ENCODE data around the gene MTHFD2L. TPM values are rescaled to one million over a fixed set of nuclear protein-coding genes. Genes with fewer than 3 reads are reported as not detected.
"Not testable (repeated sequence)": the region's sequence is repeated elsewhere in the genome, so short reads cannot be mapped to it uniquely, and the experiment has no call there.

The MTHFD2L gene
- total RNA-seq, 1 donor from 2014 or later, result 24.7 TPM

DNA sequence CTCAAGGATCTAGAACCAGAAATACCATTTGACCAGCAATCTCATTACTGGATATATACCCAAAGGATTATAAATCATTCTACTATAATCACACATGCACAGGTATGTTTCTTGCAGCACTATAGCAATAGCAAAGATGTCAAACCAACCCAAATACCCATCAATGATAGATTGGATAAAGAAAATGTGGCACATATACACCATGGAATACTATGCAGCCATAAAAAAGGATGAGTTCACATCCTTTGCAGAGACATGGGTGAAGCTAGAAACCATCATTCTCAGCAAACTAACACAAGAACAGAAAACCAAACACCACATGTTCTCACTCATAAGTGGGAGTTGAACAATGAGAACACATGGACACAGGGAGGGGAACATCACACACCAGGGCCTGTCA is 25.7 kb upstream of the MTHFD2L start:
- DNase-seq (ENCODE audit: low read depth, low spot score), result not testable (repeated sequence)

DNA sequence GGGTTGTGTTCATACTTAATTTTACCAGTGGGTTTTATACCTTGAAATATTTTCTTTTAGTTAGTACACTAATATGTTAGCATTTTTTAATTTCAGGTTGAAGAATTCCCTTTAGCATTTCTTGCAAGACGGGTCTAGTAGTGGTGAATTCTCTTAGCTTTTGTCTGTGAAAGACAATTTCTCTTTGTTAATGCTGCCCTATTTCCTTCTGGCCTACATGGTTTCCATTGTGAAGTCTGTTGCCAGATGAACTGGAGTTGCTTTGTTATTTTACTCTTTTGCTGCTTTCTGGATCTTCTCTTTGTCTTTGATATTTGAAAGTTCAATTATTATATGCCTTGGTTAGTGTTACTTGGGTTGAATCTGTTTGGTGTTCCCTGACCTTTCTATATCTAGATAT is 25.0 kb upstream of the MTHFD2L start:
- DNase-seq (ENCODE audit: low read depth, low spot score), result no peak

DNA sequence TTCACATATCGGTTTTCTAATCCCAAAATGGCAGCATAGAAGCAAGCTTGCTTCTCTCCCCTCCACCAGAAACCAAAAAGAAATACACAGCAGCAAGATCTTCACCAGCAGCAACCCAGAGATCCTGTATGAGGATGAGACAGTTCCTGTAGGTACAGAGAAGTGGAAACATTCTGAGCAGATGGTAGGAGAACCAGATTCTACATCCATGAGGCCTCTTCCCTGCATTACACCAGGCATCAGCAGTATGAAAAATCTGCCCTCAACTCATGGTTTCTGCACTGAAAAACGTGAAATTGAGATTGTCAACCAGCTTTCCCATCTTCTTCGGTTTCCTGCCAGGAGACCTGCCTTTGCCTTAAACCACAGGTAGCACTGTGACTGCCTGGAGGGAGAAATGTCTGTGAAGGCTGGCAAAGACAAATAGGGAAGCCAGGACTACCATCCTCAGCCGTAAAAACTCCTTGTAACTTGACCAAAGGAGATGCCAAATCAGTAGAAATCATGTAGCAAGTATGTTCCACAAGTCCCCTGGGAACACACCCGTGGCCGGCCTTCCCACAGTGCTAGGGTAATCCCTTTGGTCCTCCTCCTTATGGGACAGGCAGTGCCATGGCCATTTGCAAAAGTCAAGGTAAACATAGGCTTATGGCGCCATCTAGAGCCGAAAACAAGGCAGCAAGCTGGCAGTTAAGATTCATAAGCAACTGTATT is 24.0 kb upstream of the MTHFD2L start:
- peak; percentile 73 for DNase-seq (ENCODE audit: low read depth, low spot score)

DNA sequence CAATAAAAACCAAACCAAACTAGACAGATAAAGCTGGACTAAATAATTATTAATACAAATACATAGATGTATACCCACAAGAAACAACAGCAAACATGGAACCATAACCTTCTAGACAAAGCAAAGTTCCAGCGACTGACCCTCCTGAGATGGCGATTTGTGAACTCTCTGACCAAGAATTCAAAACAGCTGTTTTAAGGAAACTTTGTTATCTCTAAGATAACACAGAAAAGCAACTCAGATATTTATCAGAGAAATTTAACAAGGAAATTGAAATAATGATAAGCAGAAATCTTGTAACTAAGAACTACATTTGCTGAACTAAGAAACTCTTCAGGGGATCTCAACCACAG is 23.4 kb upstream of the MTHFD2L start:
- no peak for DNase-seq (ENCODE audit: low read depth, low spot score)

DNA sequence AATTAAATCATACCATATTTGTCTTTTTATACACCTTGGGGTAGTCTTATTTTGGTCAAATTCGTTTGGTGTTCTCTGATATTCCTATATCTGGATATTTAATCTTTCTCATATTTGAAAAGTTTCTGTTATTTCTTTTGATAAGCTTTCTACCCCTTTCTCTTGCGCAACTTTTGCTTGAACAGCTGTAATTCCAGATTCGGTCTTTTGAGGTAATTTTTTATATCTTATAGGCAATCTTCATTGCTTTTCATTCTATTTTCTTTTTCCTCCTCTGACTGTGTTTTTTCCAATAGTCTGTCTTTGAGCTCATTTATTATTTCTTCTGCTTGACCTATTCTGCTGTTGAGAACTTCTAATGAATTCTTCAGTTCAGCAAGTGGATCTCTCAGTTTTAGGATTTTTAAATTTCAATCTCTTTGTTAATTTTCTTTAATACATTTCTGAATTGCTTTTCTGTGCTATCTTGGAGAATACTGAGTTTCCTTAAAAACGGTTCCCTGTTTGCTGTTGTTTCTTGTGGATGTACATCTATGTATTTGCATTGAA is 11.3 kb upstream of the MTHFD2L start:
- DNase-seq (ENCODE audit: low read depth, low spot score), result no peak

DNA sequence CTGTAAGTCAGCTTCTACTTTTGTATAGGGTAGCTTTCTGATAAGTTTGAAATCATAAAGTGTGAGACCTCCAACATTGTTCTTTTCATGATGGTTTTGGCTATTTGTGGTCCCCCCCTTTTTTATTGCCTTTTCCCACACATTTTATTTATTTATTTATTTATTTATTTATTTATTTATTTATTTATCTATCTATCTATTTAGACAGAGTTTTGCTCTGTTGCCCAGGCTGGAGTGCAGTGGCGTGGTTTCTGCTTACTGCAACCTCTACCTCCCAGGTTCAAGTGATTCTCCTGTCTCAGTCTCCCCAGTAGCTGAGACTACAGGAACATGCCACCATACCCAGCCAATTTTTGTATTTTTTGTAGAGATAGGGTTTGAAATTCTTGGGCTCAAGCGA is 9.7 kb upstream of the MTHFD2L start:
- no peak for DNase-seq (ENCODE audit: low read depth, low spot score)

DNA sequence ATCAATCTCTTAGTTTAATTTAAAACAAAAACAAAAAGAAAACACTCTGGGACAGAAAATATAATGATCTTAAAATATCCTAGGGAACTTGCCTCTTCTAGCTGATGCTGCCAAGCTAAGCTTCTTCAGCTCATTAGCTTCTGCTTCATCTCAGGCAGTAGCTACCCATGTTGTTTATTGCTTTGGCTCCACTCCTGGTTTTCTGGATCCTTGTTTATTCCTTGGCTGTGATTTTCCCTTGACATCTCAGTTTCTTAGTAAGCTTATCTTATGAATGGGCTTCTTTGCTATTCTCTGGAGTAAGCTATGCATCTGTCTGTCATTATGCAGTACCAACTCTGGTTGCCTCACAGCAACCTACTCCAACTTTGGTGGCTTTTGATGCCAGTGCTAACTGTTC is 5.1 kb upstream of the MTHFD2L start:
- no peak for DNase-seq (ENCODE audit: low read depth, low spot score)

DNA sequence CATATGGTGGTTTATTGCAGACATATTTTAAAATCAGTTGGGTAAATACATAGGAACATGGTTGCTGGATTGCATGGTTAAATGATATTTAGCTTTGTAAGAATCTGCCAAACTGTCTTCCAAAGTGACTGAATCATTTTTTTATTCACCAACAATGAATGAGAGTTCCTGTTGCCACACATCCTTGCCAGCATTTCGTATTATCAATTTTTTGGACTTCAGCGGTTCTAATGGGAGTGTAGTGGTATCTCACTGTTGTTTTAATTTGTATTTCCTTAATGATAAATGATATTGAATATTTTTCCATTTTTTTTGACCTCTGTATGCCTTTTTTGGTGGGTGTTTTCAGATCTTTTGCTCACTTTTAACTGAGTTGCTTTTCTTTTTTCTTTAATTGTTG is 1.4 kb upstream of the MTHFD2L start:
- DNase-seq (ENCODE audit: low read depth, low spot score), result no peak

DNA sequence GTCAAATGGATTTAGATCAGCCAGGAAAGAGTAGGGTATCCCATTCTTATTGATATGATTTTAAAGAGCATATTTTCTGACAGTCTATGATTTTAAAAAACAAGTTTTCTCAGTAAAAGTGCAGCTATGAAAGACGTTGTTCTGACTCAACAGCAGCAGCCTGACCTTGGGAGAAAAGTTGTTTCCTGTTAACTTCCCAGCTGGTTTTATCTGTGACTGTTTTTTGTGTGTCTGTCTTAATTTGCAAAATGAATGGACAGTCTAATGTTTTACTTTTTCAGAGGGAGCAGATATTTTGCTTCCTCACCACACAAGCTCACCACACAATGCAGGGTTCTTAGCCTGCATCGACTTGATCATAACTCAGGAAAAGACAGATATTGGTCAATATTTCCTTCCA is 764 bp upstream of the MTHFD2L start:
- DNase-seq (ENCODE audit: low read depth, low spot score), result peak; percentile 45

DNA sequence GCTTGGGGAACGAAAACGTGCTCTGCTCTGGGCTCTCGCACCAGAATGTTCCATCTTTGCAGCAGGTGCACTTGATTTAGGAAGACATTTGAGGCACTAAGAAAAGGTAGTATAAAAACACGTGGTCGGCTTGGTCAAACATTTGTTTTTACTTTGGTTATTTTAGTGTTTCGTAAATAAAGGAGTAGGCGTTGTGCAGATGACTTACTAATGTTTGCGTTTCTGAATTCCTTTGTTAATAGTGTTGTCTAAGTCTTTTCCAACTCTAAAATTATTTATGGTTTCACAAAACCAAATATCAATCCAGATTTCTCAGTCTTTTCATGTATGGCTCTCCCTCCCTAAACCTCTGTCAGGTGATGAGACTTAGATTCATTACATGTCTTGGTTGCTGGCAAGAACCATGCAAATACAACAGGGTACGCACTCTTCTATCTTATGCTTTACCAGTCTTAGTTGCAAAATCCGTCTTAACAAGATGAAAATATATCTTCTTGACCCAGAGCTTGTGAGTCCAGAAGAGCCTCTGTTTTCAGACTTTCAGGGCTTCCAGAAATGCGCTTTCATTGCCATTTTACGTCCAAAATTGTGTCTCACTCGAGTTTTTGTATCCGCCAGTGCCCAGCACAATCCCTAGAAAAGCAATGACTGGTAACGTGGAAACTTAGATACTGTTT is 686 bp downstream of the MTHFD2L start:
- DNase-seq (ENCODE audit: low read depth, low spot score), result no peak

DNA sequence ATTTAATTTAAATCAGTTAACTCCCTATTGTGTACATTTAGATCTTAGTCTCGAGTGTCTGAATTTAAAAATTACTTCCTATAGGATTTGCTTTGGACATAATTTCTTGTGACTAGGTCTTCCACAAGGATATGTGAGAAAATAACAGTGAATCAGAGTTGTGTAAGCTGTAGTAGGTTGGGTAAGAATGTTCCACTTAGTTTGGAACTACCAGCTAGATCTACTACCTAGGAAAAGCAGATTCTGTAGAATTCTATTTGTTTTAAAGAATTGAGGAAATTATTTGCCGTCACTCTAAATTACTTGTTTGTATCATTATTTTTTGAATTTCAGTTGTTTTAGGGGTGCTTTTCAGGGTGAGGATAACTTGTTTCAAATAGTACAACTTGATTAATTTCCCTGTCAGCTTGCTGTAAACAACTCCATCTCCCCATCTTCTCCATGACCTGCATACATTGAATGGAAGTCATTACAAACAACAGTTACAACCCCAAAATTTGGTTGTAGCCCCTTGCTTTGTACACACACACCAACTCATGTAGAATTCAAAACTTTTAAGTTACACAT is 1.3 kb downstream of the MTHFD2L start:
- DNase-seq (ENCODE audit: low read depth, low spot score), result no peak

DNA sequence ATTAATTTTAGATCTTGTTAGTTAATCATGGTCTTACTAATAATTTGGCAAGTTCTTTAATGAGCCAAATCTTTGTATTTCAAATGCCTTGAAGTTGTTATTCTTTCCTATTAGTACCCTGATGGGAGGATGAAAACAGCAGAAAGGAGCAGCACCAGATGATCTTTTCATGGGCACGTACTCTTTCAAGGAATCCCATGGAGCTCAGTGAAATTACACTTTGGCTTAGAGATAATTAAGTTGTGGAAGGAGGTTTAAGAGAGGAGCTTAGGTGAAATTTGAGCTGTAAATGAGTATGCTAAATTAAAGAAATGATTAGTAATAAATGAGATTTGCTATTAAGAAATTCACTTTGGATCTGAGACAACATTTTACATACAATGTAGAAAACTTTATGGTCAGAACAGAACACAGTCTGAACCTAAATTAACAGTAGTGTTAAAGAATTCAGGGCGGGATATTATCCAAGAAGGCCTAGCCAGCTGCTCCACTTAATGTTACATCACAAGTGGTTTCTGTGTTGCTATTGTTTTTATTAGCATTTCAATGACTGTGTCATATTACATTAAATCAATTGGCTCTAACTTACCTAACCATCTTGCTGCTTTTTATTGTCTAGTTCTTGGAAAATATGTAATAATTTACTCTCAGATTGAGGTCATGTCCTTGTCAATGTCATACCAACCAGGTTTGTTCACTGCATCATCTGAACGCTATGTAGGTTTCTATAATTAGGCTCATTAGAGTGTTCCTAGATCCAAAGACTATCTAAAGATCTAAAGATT is 3.9 kb downstream of the MTHFD2L start:
- no peak for DNase-seq (ENCODE audit: low read depth, low spot score)

DNA sequence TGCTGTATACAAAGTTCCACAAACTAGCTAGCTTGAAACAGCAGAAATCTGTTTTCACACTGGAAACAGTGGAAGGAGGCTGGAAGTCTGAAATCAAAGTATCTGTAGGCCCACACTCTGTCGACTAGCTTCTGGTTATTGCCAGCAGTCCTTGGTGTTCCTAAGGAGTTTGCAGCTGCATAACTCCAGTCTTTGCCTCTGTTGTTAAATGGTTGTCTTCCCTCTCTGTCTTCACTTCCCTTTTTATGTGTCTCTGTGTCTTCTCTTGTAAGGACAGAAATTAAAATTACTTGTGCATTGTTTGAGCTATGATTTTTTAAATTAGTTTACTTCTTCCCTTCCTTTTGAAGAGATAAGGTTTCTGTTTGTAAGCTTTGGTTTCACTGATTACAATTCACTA is 8.2 kb downstream of the MTHFD2L start:
- DNase-seq (ENCODE audit: low read depth, low spot score), result no peak

DNA sequence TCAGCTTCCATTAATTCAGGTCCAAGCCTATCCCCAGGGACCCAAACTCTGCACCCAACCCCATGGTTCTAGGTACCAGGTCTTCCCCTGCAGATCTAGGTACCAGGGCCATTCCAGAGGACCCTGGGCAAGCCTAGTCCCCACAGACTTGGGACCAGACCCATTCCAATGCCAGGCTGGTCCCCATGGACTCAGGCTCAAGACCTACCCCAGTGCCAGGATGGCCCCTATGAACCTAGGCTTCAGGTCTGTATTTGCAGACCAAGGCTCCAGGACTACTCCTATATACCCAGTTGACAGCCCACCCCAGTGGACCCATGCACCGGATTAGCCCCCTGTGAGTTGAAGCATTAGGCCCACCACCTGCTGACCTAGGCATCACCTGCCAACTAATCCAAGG is 8.9 kb downstream of the MTHFD2L start:
- DNase-seq (ENCODE audit: low read depth, low spot score), result no peak

DNA sequence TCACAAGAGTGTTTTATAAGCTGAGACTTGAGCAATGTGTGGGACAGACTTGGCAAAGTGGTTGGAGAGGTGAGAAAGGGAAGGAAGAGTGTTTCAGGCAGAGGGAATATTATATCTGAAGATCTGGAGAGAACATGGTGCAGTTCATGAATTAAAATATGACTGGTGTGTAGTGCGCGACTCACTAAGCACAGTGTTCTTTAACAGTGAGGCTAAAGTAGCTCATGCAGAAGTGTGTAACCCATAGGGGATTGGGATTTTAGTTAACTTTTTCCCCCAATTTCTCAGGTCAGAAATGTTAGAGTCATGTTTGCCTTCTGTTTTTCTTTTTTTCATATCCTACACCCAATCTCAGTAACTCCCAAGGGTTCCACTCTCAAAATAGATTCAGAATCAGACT is 9.7 kb downstream of the MTHFD2L start:
- DNase-seq (ENCODE audit: low read depth, low spot score), result no peak

DNA sequence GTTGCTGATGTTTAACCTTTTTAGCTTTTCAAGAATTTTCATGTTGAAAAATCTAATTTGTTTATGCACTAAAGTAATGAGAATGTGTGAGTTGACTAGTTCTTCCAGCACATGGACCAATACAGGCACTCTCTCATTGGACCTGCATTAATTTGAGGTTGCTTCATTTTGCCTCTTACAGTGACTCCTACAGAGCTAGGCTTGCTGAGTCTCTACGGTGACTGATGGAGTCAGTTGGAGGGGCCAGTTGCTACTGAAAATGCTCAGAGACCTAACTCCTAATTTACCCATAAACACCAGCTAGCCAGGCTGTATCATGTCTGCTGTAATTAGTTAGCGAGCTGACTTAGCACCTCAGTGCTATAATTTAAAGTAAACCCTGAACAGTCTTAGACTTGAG is 10.9 kb downstream of the MTHFD2L start:
- DNase-seq (ENCODE audit: low read depth, low spot score), result no peak

DNA sequence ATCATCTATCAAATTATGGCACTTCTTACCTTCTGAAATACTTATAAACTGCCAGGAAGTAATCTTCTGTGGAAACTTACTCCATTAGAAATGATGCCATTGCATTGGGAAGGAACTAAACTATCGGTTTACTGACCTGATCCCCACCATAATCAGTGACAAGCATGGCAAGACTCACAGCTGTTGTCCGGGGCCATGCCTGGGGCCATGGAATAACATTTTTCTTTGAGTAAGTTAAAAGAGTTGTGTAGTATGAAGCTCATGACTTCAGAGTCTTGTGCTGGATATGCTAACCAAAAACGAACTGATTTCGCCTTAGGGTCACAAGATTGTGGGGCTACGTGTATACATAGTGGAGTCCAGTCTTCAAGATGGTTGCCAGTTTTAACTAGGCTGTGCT is 15.4 kb downstream of the MTHFD2L start:
- DNase-seq (ENCODE audit: low read depth, low spot score), result no peak

DNA sequence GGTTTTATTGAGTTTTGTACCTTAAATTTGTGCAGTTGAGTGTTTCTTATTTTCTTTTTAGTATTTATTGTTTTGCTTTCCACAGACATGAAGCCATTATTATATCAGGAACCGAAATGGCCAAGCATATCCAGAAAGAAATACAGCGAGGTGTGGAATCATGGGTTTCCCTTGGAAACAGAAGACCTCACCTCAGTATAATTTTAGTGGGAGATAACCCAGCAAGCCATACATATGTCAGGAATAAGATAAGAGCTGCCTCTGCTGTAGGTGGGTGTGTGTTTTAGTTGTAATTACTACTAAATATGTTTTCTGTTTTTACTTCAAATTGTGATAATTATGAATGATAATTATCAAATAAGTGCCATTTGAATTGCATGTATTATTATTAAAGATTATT is 16.5 kb downstream of the MTHFD2L start:
- no peak for DNase-seq (ENCODE audit: low read depth, low spot score)

DNA sequence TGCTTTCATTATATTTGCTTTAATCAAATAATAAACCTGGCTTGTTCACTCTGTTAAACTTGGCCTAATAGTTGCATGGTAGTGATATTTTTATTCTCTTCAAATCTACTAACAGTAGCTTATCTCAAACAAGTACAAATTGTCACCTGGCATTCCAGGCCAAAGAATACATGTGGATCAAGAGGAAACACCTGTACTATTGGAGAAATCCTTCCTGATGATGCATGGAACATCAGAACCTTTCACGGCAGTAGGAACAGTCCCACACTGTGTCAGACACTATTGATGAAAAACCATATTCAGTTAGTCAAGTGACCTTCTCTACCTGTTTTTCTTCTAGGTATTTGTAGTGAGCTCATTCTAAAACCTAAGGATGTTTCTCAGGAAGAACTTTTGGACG is 17.0 kb downstream of the MTHFD2L start:
- no peak for DNase-seq (ENCODE audit: low read depth, low spot score)

DNA sequence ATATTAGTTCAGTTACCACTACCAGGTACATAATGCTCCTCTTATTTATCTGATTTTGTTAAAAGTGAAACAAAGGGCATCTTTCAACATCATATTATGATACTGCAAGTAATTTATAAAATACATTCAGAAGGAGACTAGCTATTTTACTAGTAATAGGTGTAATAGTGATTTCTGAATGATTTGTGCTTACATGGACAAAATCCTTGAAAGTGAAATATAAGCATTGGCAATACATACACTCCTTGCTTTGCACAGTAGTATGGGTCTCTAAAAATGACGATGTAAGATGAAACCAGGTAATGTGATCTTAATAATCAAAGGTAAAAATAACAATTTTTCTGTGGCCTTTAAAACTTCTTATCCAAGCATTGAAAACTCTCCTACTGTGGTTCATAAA is 17.5 kb downstream of the MTHFD2L start:
- DNase-seq (ENCODE audit: low read depth, low spot score), result no peak

DNA sequence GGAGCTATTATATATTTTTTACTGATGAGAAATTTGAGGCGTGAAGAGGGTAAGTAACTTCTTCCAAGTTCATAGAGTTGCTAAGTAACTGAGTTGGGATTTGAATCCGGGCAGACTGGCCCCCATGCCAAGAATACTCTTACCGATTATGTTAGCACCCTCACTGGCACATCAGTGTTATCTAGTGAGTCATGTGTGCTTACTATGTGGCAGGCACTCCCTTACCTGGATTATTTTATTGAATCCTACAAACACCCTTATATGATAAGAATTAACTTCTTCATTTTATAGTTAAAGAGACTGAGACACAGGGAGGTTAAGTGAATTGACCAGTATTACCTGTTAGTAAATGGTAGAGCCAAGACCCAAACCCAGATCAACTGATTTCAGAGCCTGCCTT is 20.9 kb downstream of the MTHFD2L start:
- no peak for DNase-seq (ENCODE audit: low read depth, low spot score)

DNA sequence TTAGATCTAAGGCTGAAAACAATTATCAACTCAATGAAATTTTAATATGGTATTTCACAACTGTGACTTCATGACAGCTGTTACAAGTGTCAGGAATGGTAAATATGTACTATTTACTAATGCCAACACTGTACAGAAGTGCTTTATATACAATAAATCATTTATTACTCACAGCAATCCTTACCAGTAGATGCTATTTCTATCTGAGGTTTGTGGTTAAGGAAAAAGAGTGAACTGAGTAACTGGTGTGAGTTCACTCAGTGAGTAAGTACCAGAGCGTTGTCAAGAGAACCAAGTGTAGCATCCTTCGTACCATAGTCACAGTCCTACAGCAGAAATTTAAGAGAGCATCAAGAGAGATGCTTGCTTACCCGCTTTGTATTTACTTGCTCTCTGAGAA is 23.3 kb downstream of the MTHFD2L start:
- DNase-seq (ENCODE audit: low read depth, low spot score), result no peak

Measured in pulmonary artery endothelial cell (primary cell).